Ishikawa (cell line): Measurements from ENCODE around the gene NPHS1.

ENCODE experiments used
- FOXM1 ChIP-seq: IDR thresholded peaks from 2 replicates; pipeline ENCODE4 v1.6.1; 2012; ENCODE audit warnings: low read depth, borderline replicate concordance
- RAD21 ChIP-seq: IDR thresholded peaks from 2 replicates; pipeline ENCODE4 v1.6.1; 2012; ENCODE audit warnings: low read depth
- TAF1 ChIP-seq: IDR thresholded peaks from 2 replicates; pipeline ENCODE4 v1.6.1; 2012; ENCODE audit warnings: low read depth, mild to moderate bottlenecking
- YY1 ChIP-seq: IDR thresholded peaks from 2 replicates; pipeline ENCODE4 v1.6.1; 2012; ENCODE audit warnings: low read depth

- TF ChIP-seq RAD21 (no peak), TAF1 (no peak), YY1 (no peak), FOXM1 (no peak)
Observed at GRCh38 chr19:35860436-35860817, 8.1 kb upstream of the NPHS1 start.
